K562 (cell line): Measurements from ENCODE around the gene NABP1. TPM values are rescaled to one million over a fixed set of nuclear protein-coding genes. Genes with fewer than 3 reads are reported as not detected.

Experiments used
- ATAC-seq: fragments of 200-7000 bp; cut with Tn5 transposase; 3 replicates; pipeline ENCODE4 v1.9.1; 2020; ENCODE audit warnings: moderate library complexity
- BruUV-seq: library from RNA; stranded (reverse); fragments of 400-500 nt; replicated peaks from 2 replicates; lab custom pipeline; 2021; lab: Mats Ljungman, UMichigan
- CTCF ChIA-PET: fragments of 300-600 bp; formaldehyde crosslinking; extraction: SDS; loops from one replicate; lab custom pipeline; 2021; ENCODE audit warnings: low intra/inter-chr PET ratio; lab: Yijun Ruan, JAX
- POLR2A ChIA-PET: fragments of 300-600, 350-650 bp; sonication (Branson Sonifier 250); formaldehyde crosslinking; extraction: SDS; loops from one replicate; lab custom pipeline; 2021; ENCODE audit warnings: antibody characterized with exemption, inconsistent platforms; lab: Yijun Ruan, JAX
- DNase-seq, 4 experiments: peaks; one replicate each; pipeline versions ENCODE4 v3.0.0 to v3.0.0-alpha.2; 2011 to 2018; ENCODE audit warnings: low spot score in 3 of 4, mixed read lengths in 3 of 4; ENCODE audit errors: extremely low read depth in 1 of 4
- FAIRE-seq: peaks from 2 replicates; lab custom pipeline; 2011; peaks lifted over from hg19 to GRCh38; lab: Jason Lieb, UNC
- H2AFZ ChIP-seq: 2 replicates; pipeline ENCODE4 v1.6.0; 2011; ENCODE audit warnings: low read depth, low read length, control low read depth, inconsistent platforms
- H3K27ac ChIP-seq: fragments of 200-600 bp; 3 replicates; pipeline ENCODE4 v1.8.0; 2011; ENCODE audit warnings: low read depth, mild to moderate bottlenecking, control low read depth, inconsistent platforms, low read length, moderate library complexity, mixed read lengths; ENCODE audit errors: extremely low read depth
- H3K27me3 ChIP-seq, 2 experiments: fragments of 300-600 bp in 1 of 2; 2 replicates in 1 of 2; 3 replicates in 1 of 2; pipeline versions ENCODE4 v1.6.0 to v1.8.0; 2011; ENCODE audit warnings: inconsistent platforms in 2 of 2, low read length in 2 of 2, mild to moderate bottlenecking in 1 of 2, mixed read lengths in 1 of 2, moderate library complexity in 1 of 2; ENCODE audit not compliant: control insufficient read depth in 2 of 2, insufficient read depth in 2 of 2
- H3K36me3 ChIP-seq: fragments of 300-600 bp; 3 replicates; pipeline ENCODE4 v1.8.0; 2011; ENCODE audit warnings: mild to moderate bottlenecking, low read length, inconsistent platforms; ENCODE audit not compliant: control insufficient read depth, insufficient read depth
- H3K4me1 ChIP-seq, 2 experiments: fragments of 200-600 bp in 1 of 2; replicated peaks in 1 of 2; 2 replicates in 1 of 2; 3 replicates in 1 of 2; pipeline versions ENCODE4 v1.5.1 to v1.8.0; 2011; ENCODE audit warnings: inconsistent platforms in 2 of 2, low read length in 2 of 2, mild to moderate bottlenecking in 1 of 2, mixed read lengths in 1 of 2, moderate library complexity in 1 of 2; ENCODE audit not compliant: control insufficient read depth in 2 of 2, insufficient read depth in 2 of 2
- H3K4me2 ChIP-seq: 2 replicates; pipeline ENCODE4 v1.6.1; 2011; ENCODE audit warnings: low read length, control low read depth, inconsistent platforms, mixed read lengths; ENCODE audit not compliant: insufficient read depth
- H3K4me3 ChIP-seq: fragments of 200-600 bp; sonication (generic), shearing (Covaris generic); 2 replicates; pipeline ENCODE4 v1.5.1; 2016; ENCODE audit warnings: control low read depth, inconsistent platforms
- H3K79me2 ChIP-seq: fragments of 200-600 bp; 3 replicates; pipeline ENCODE4 v1.8.0; 2011; ENCODE audit warnings: low read length, inconsistent platforms; ENCODE audit not compliant: control insufficient read depth, insufficient read depth
- H3K9ac ChIP-seq, 2 experiments: 2 replicates each; pipeline versions ENCODE4 v1.6.0 to v1.6.1; 2011; ENCODE audit warnings: low read depth in 2 of 2, low read length in 2 of 2, control low read depth in 1 of 2, inconsistent platforms in 1 of 2, mild to moderate bottlenecking in 1 of 2, mixed read lengths in 1 of 2; ENCODE audit not compliant: insufficient read depth in 1 of 2
- H3K9me1 ChIP-seq: one replicate; pipeline ENCODE4 v1.6.0; 2011; ENCODE audit warnings: inconsistent platforms, mild to moderate bottlenecking, low read length, moderate library complexity; ENCODE audit not compliant: control insufficient read depth, insufficient read depth
- H3K9me3 ChIP-seq: replicated peaks from 2 replicates; pipeline ENCODE4 v1.5.1; 2011; ENCODE audit warnings: low read depth, low read length, inconsistent platforms; ENCODE audit not compliant: control insufficient read depth, insufficient read depth
- H4K20me1 ChIP-seq: replicated peaks from 2 replicates; pipeline ENCODE4 v1.6.1; 2011; ENCODE audit warnings: low read length, inconsistent platforms, mixed read lengths; ENCODE audit not compliant: control insufficient read depth, insufficient read depth
- EHMT2 ChIP-seq: fragments of 450-650 bp; IDR thresholded peaks from 2 replicates; pipeline ENCODE4 v1.6.1; 2018; ENCODE audit warnings: antibody characterized with exemption
- MAX ChIP-seq: sonication (generic); formaldehyde crosslinking; IDR thresholded peaks from 2 replicates; pipeline ENCODE4 v1.9.0; 2022; ENCODE audit warnings: mild to moderate bottlenecking, missing genetic modification reagents
- NFRKB ChIP-seq: fragments of 450-650 bp; IDR thresholded peaks from 2 replicates; pipeline ENCODE4 v1.6.1; 2016; ENCODE audit warnings: low read depth
- PBX2 ChIP-seq, 2 experiments: IDR thresholded peaks in 1 of 2; conservative IDR thresholded peaks in 1 of 2; 2 replicates each; pipeline ENCODE4 v1.6.1; 2016; ENCODE audit warnings: low read depth in 2 of 2, mild to moderate bottlenecking in 1 of 2, missing compliant biosample characterization in 1 of 2, missing genetic modification characterization in 1 of 2, moderate library complexity in 1 of 2
- REST ChIP-seq, 2 experiments: fragments of 450-650 bp; formaldehyde crosslinking in 1 of 2; IDR thresholded peaks; 2 replicates each; pipeline versions ENCODE4 v1.4.0 to v1.6.1; 2014 to 2020; ENCODE audit warnings: mild to moderate bottlenecking in 2 of 2, borderline replicate concordance in 1 of 2, low read depth in 1 of 2
- XRCC5 ChIP-seq: fragments of 200-400 bp; formaldehyde crosslinking; IDR thresholded peaks from 2 replicates; pipeline ENCODE4 v1.6.1; 2017; ENCODE audit warnings: low read depth, mild to moderate bottlenecking, low read length
- YY1 ChIP-seq, 3 experiments: IDR thresholded peaks; 2 replicates each; pipeline ENCODE4 v1.6.1; 2011; ENCODE audit warnings: low read length in 2 of 3, mild to moderate bottlenecking in 2 of 3, moderate library complexity in 2 of 3, borderline replicate concordance in 1 of 3, control low read depth in 1 of 3, low read depth in 1 of 3; ENCODE audit not compliant: insufficient read depth in 3 of 3, insufficient replicate concordance in 2 of 3, control insufficient read depth in 1 of 3, insufficient read length in 1 of 3; ENCODE audit errors: extremely low read depth in 1 of 3
- ZNF589 ChIP-seq: fragments of 200-800 bp; sonication (Bioruptor generic); IDR thresholded peaks from 2 replicates; pipeline ENCODE4 v1.6.1; 2016; ENCODE audit warnings: low read depth, missing genetic modification characterization, missing compliant biosample characterization
- WGBS: fragments of 100-300 bp; shearing (Covaris generic); methylation state at CpG from one replicate; pipeline ENCODE4 v1.1.6; 2016; ENCODE audit warnings: low coverage, mixed read lengths; ENCODE audit not compliant: insufficient coverage; ENCODE audit errors: missing lambda C conversion rate; 5-methylcytosine and 5-hydroxymethylcytosine counted together
- in situ Hi-C: fragments of 300-500 bp; cut with MboI; formaldehyde crosslinking; loops from 4 replicates; pipeline ENCODE4 v1.15.0; 2018; ENCODE audit warnings: inconsistent platforms, mixed read lengths
- intact Hi-C: fragments of 100-400 bp; cut with micrococcal nuclease; formaldehyde crosslinking; loops from 2 replicates; pipeline ENCODE4 v1.14.2; 2022
- polyA plus RNA-seq, 8 experiments: library from polyadenylated mRNA; depleted of rRNA in 4 of 8; stranded (reverse) in 5 of 8; unstranded in 3 of 8; fragments of >200 nt; fragmentation: Nextera tagmentation in 2 of 8; fragmentation: Illumina TruSeq in 1 of 8; extraction: Ambion mirVana in 2 of 8; extraction: Trizol in 1 of 8; gene quantifications; 2 replicates each; pipeline versions ENCODE4 v1.2.1 to v1.2.3, GENCODE V29; 2011 to 2014; ENCODE audit warnings: inconsistent platforms in 1 of 8, missing spikeins in 1 of 8
- total RNA-seq, 7 experiments: library from RNA; depleted of rRNA in 6 of 7; stranded (reverse); fragments of >200 nt in 6 of 7; fragmentation: Illumina TruSeq in 2 of 7; extraction: Trizol in 2 of 7; gene quantifications; 2 replicates each; pipeline versions ENCODE4 v1.2.1 to v1.2.3, GENCODE V29; 2011 to 2021; ENCODE audit warnings: low replicate concordance in 1 of 7

Gene NABP1
- total and polyA plus RNA-seq, 9 of the 15 experiments (the other 6 are each of a cell fraction or from before 2014, with no cell fraction given), result 12.8 to 44.0 (median 20.2) TPM

- no peak for FAIRE-seq
- Histone ChIP-seq H4K20me1 (no peaks in the 10 kb centered on the region), H3K36me3 (no peaks in the 10 kb centered on the region), H3K79me2 (no peaks in the 10 kb centered on the region), H3K27me3 (no peaks in the 10 kb centered on the region), H3K4me1 (no peaks in the 10 kb centered on the region), H3K4me2 (no peak overlapping the region), H3K9me3 (peaks cover 4% of the 10 kb centered on the region; the same call in 1 of the 2 replicates), H2AFZ (no peak overlapping the region), H3K4me3 (no peak overlapping the region), H3K9ac (no peak overlapping the region), H3K27ac (no peak overlapping the region), H3K9me1 (no peaks in the 10 kb centered on the region)
- in situ Hi-C loops (no loop called here), intact Hi-C loops (no loop called here)
- no peak for ATAC-seq
- ChIA-PET POLR2A (interaction anchor here (1.2 kb wide), 1 partner anchor 12 kb away, joined by 3 read pairs; no protein-coding TSS in a partner anchor), CTCF (no interaction called here)
- 54% methylated on average over 6 of the region's 7 CpGs for WGBS
- no peak for DNase-seq
- no TSS peak for BruUV-seq
- TF ChIP-seq MAX (CRISPR knock-in tag), result no peak
- no peak for TF ChIP-seq PBX2 (CRISPR knock-in tag; IDR thresholded peaks at IDR 0.05; ENCODE audit: low read depth)
- TF ChIP-seq PBX2 (tag; conservative IDR thresholded peaks at IDR 0.05; ENCODE audit: low read depth), result no peak
- no peak for TF ChIP-seq NFRKB
- TF ChIP-seq EHMT2, result no peak
- TF ChIP-seq REST (IDR thresholded peaks at IDR 0.05; ENCODE audit: borderline replicate concordance), result no peak
- no peak for TF ChIP-seq REST (CRISPR knock-in tag; IDR thresholded peaks at IDR 0.05; ENCODE audit: low read depth)
- TF ChIP-seq ZNF589 (CRISPR knock-in tag), result no peak
- TF ChIP-seq YY1 (IDR thresholded peaks at IDR 0.05; ENCODE audit: borderline replicate concordance in 1 of 3, control insufficient read depth in 1 of 3, extremely low read depth in 1 of 3, insufficient read depth in 3 of 3, insufficient read length in 1 of 3, insufficient replicate concordance in 2 of 3, low read depth in 1 of 3, low read length in 2 of 3), result no peak
- no peak for TF ChIP-seq XRCC5
These were observed 25.3 kb downstream of the NABP1 start for GRCh38 chr2:191703079-191703725.
